Measurements from ENCODE around the gene TSHR.

The TSHR gene

GRCh38 chr14:80981156-80981555 is 25.7 kb downstream of the TSHR start:
- Histone ChIP-seq H3K4me3 (ENCODE audit: low read length) (no peak overlapping the region), H3F3A (ENCODE audit: control insufficient read depth, insufficient read depth) (no peaks in the 10 kb centered on the region), H3K9me3 (ENCODE audit: control insufficient read depth, insufficient read depth, low read length) (no peaks in the 10 kb centered on the region), H3K9me2 (replicated peaks; ENCODE audit: control insufficient read depth, low read length) (no peaks in the 10 kb centered on the region), H4K20me1 (ENCODE audit: control insufficient read depth, insufficient read depth, low read depth, low read length) (no peaks in the 10 kb centered on the region), H3K4me2 (ENCODE audit: low read length) (no peak overlapping the region), H3K4me1 (ENCODE audit: control insufficient read depth, low read length) (peaks cover 14% of the 10 kb centered on the region), H3K79me2 (ENCODE audit: control insufficient read depth, low read length) (no peaks in the 10 kb centered on the region), H3K27me3 (ENCODE audit: control insufficient read depth, low read length) (no peaks in the 10 kb centered on the region), H3K27ac (ENCODE audit: low read depth, low read length) (no peak overlapping the region), H3K36me3 (ENCODE audit: control insufficient read depth, low read length) (no peaks in the 10 kb centered on the region)
- no peak for TF ChIP-seq CTCF (IDR thresholded peaks at IDR 0.05; ENCODE audit: low read depth, low read length, poor library complexity, severe bottlenecking)
- TF ChIP-seq EZH2phosphoT487 (IDR thresholded peaks at IDR 0.05; ENCODE audit: borderline replicate concordance, low read length) = no peak

GRCh38 chr14:80981673-80982072 is 26.3 kb downstream of the TSHR start:
- no peak overlapping the region for H3K27ac ChIP-seq (ENCODE audit: low read depth, low read length)
- H3K27me3 ChIP-seq (ENCODE audit: control insufficient read depth, low read length) = no peaks in the 10 kb centered on the region
- no peak overlapping the region for H3K4me2 ChIP-seq (ENCODE audit: low read length)
- no peak overlapping the region for H3K4me3 ChIP-seq (ENCODE audit: low read length)
- no peaks in the 10 kb centered on the region for H3F3A ChIP-seq (ENCODE audit: control insufficient read depth, insufficient read depth)
- TF ChIP-seq EZH2phosphoT487 (IDR thresholded peaks at IDR 0.05; ENCODE audit: borderline replicate concordance, low read length) (no peak), CTCF (IDR thresholded peaks at IDR 0.05; ENCODE audit: low read depth, low read length, poor library complexity, severe bottlenecking) (no peak)
- peaks cover 14% of the 10 kb centered on the region for H3K4me1 ChIP-seq (ENCODE audit: control insufficient read depth, low read length)
- no peaks in the 10 kb centered on the region for H3K36me3 ChIP-seq (ENCODE audit: control insufficient read depth, low read length)
- H3K9me2 ChIP-seq (replicated peaks; ENCODE audit: control insufficient read depth, low read length) = no peaks in the 10 kb centered on the region
- H3K79me2 ChIP-seq (ENCODE audit: control insufficient read depth, low read length) = no peaks in the 10 kb centered on the region
- H4K20me1 ChIP-seq (ENCODE audit: control insufficient read depth, insufficient read depth, low read depth, low read length) = no peaks in the 10 kb centered on the region
- no peaks in the 10 kb centered on the region for H3K9me3 ChIP-seq (ENCODE audit: control insufficient read depth, insufficient read depth, low read length)

DNA sequence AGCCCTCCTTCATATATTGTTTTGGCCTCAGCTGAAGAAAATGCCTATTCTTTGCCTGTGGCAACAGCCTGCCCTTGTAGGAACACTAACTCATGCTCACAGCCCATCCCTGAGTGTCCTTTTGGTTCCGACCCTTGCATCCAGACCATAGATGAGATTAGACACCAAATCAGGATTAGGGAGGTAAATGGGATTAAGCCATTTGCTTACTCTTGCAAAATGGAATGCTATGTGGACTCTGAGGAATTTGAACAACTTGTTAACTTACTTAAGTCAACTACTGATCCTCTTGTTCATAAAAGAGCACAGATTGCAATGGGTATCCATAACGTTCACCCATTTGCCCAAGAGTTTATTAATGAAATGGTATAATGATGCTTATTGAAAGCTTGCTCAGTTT is 27.3 kb downstream of the TSHR start:
- Histone ChIP-seq H3K4me3 (ENCODE audit: low read length) (no peak overlapping the region), H3K79me2 (ENCODE audit: control insufficient read depth, low read length) (no peaks in the 10 kb centered on the region), H3F3A (ENCODE audit: control insufficient read depth, insufficient read depth) (no peaks in the 10 kb centered on the region), H3K36me3 (ENCODE audit: control insufficient read depth, low read length) (no peaks in the 10 kb centered on the region), H3K9me3 (ENCODE audit: control insufficient read depth, insufficient read depth, low read length) (no peaks in the 10 kb centered on the region), H3K27ac (ENCODE audit: low read depth, low read length) (no peak overlapping the region), H4K20me1 (ENCODE audit: control insufficient read depth, insufficient read depth, low read depth, low read length) (no peaks in the 10 kb centered on the region), H3K27me3 (ENCODE audit: control insufficient read depth, low read length) (no peaks in the 10 kb centered on the region), H3K9me2 (replicated peaks; ENCODE audit: control insufficient read depth, low read length) (no peaks in the 10 kb centered on the region), H3K4me1 (ENCODE audit: control insufficient read depth, low read length) (peaks cover 19% of the 10 kb centered on the region), H3K4me2 (ENCODE audit: low read length) (no peak overlapping the region)
- no peak for TF ChIP-seq CTCF (IDR thresholded peaks at IDR 0.05; ENCODE audit: low read depth, low read length, poor library complexity, severe bottlenecking)
- no peak for TF ChIP-seq EZH2phosphoT487 (IDR thresholded peaks at IDR 0.05; ENCODE audit: borderline replicate concordance, low read length)

Measured in DOHH2 (cell line).